HK-2 (cell line): Measurements from ENCODE around the gene ABCD2.
"Not testable (repeated sequence)": the region's sequence is repeated elsewhere in the genome, so short reads cannot be mapped to it uniquely, and the experiment has no call there.

Source experiments
- DNase-seq: peaks from one replicate; pipeline ENCODE4 v3.0.0-alpha.2; 2018; ENCODE audit not compliant: unreplicated experiment

Gene ABCD2

DNA sequence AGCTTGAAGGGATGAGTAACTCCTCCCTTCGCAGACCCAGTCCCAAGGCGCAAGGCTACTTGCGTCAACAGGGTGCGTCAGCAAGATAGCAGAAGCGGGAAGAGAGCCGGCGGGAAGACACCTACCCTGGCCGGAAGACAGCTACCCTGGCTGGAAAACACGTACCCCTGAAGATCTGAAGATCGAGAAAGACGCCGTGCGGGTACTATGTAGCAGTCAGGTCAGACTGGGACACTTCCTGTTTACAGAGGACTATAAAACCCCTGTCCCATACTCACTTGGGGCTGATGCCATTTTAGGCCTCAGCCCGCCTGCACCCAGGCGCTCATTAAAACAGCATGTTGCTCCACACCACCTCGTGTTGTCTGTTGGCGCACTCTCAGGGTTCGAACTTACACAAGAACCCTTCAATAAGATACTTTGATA lies 80.9 kb downstream of the ABCD2 start:
- DNase-seq, result no peak

DNA sequence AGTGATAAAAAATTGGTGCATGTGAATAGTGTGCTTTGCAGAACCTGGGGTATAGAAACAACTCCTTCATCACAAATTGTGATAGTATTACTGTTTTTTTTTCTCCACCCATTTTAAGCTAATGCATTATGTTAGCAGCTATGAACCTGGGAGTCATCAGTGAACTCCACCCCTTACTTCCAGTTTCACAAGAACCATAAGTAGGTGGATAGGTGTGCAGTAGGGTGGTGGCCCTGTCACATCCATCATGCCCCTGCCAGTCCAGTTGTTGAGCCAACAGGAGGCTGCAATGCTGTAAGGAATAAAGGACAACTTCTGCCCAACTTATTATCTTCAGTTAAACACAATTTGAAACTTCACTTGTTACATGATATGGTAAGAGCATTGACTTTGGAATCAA lies 85.7 kb downstream of the ABCD2 start:
- no peak for DNase-seq

DNA sequence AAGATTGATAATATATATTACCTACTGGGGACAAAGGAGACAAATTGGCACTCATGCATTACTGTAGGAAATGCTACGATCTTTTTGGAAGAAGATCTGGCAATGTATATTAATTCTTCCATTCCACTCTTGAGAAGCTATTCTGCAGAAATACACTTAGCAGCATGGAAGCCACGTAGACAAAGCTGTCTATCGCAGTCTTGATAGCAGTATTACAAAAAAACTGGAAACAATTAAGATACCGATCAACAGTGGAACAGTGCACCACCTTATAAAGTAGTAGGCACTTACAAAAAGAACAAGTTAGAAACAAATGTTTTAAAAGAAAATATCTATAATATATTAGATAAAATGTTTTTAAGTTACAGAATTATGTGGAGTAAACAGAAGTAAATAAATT lies 87.2 kb downstream of the ABCD2 start:
- DNase-seq, result no peak

DNA sequence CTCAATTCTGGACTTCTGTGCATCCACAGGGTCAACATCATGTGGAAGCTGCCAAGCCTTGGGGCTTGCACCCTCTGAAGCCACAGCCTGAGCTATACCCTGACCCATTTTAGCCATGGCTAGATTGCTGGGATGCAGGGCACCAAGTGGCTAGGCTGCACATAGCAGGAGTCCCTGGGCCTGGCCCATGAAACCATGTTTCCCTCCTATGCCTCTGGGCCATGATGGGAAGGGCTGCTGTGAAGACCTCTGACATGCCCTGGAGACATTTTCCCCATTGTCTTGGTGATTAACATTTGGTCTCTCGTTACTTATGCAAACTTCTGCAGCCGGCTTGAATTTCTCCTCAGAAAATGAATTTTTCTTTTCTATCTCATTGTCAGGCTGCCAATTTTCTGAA lies 92.6 kb downstream of the ABCD2 start:
- no peak for DNase-seq

- DNase-seq, result not testable (repeated sequence)
These were observed 97.4 kb downstream of the ABCD2 start for GRCh38 chr12:39522167-39522566.

GRCh38 chr12:39510001-39510400 lies 109.6 kb downstream of the ABCD2 start:
- no peak for DNase-seq

- no peak for DNase-seq
These were observed 114.0 kb downstream of the ABCD2 start for GRCh38 chr12:39505554-39505953.

DNA sequence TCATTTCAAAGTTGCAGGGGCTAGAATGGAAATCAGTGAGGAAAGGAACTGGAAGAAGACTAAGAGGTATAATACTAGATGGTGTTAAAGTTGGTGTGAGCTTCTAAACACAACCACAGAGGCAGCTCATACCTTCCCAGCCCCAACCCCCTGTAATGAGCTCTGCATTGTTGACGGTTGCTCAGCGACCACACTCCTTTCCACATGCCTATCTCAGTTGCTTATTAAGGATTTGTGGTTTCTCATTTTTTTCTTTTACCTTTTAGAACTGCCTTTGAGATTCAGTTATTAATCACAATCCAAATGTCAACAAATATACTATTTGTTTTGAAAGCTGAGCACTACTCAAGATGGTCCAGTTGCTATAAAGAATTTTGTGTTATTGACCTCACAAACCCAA lies 114.6 kb downstream of the ABCD2 start:
- DNase-seq, result peak; percentile 18

GRCh38 chr12:39503439-39503838 lies 116.2 kb downstream of the ABCD2 start:
- no peak for DNase-seq

DNA sequence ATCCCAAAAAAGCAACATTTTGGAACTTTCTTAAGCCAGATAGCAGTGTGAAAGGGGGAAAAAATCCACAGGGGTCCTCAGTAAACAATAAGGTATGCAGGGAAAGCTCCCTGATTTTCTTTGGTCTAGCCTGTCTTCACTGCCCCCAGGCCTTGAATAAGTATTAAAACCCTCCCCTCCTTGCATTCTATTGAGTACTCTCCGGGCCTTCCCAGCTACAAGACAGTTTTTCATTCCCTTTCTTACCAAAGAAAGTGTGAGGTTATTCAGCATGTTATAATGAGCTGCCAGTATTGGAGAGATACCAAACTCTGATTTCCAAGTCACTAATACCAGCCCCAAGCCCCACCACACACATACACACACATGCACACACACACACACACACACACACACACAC lies 116.9 kb downstream of the ABCD2 start:
- DNase-seq, result no peak
